HepG2 (cell line): ENCODE data around the gene MAP2K2. TPM values are rescaled to one million over a fixed set of nuclear protein-coding genes. Genes with fewer than 3 reads are reported as not detected.

Experiments used
- ARHGAP35 ChIP-seq: sonication (generic); formaldehyde crosslinking; IDR thresholded peaks from 2 replicates; pipeline ENCODE4 v1.9.0; 2022; ENCODE audit warnings: mild to moderate bottlenecking, inconsistent platforms, moderate library complexity, missing genetic modification reagents, borderline replicate concordance
- CHCHD3 ChIP-seq: sonication (generic); formaldehyde crosslinking; IDR thresholded peaks from 2 replicates; pipeline ENCODE4 v1.8.0; 2022; ENCODE audit warnings: mild to moderate bottlenecking, missing genetic modification reagents, moderate library complexity
- E2F2 ChIP-seq: sonication (generic); formaldehyde crosslinking; IDR thresholded peaks from 2 replicates; pipeline ENCODE4 v1.4.0; 2020; ENCODE audit warnings: missing genetic modification reagents, borderline replicate concordance
- ETS1 ChIP-seq: sonication (generic); formaldehyde crosslinking; IDR thresholded peaks from 2 replicates; pipeline ENCODE4 v1.4.0; 2020; ENCODE audit warnings: missing genetic modification reagents
- FOXO4 ChIP-seq: sonication (generic); formaldehyde crosslinking; conservative IDR thresholded peaks from 2 replicates; pipeline ENCODE4 v1.8.1; 2023; ENCODE audit warnings: missing genetic modification reagents
- FOXP4 ChIP-seq: sonication (generic); formaldehyde crosslinking; IDR thresholded peaks from 2 replicates; pipeline ENCODE4 v1.4.0; 2020; ENCODE audit warnings: missing genetic modification reagents
- HMG20B ChIP-seq: conservative IDR thresholded peaks from 2 replicates; pipeline ENCODE4 v1.6.1; 2016; ENCODE audit warnings: missing genetic modification reagents, missing compliant biosample characterization
- IRF9 ChIP-seq: sonication (generic); formaldehyde crosslinking; IDR thresholded peaks from 2 replicates; pipeline ENCODE4 v1.8.0; 2022; ENCODE audit warnings: missing genetic modification reagents, mild to moderate bottlenecking, borderline replicate concordance
- KLF13 ChIP-seq: sonication (generic); formaldehyde crosslinking; IDR thresholded peaks from 2 replicates; pipeline ENCODE4 v1.4.0; 2020; ENCODE audit warnings: mild to moderate bottlenecking, missing genetic modification reagents
- MXD3 ChIP-seq: IDR thresholded peaks from 2 replicates; pipeline ENCODE4 v1.6.1; 2016; ENCODE audit warnings: mild to moderate bottlenecking, missing biosample characterization, missing genetic modification reagents
- NCOA1 ChIP-seq: sonication (generic); formaldehyde crosslinking; IDR thresholded peaks from 2 replicates; pipeline ENCODE4 v1.9.0; 2021; ENCODE audit warnings: missing genetic modification reagents
- NPAS2 ChIP-seq: sonication (generic); formaldehyde crosslinking; IDR thresholded peaks from 2 replicates; pipeline ENCODE4 v1.8.0; 2022; ENCODE audit warnings: mild to moderate bottlenecking, missing genetic modification reagents, borderline replicate concordance
- PRPF4 ChIP-seq: fragments of 200-400 bp; formaldehyde crosslinking; IDR thresholded peaks from 2 replicates; pipeline ENCODE4 v1.6.1; 2016; ENCODE audit warnings: low read length, low read depth; ENCODE audit not compliant: poor library complexity, severe bottlenecking
- SRSF1 ChIP-seq: fragments of 200-400 bp; formaldehyde crosslinking; optimal IDR thresholded peaks from 2 replicates; pipeline ENCODE3; 2017; ENCODE audit warnings: mild to moderate bottlenecking, low read depth, low read length, moderate library complexity
- STAT6 ChIP-seq: sonication (generic); formaldehyde crosslinking; IDR thresholded peaks from 2 replicates; pipeline ENCODE4 v1.4.0; 2020; ENCODE audit warnings: missing genetic modification reagents, mild to moderate bottlenecking, borderline replicate concordance
- ZFY ChIP-seq: sonication (generic); formaldehyde crosslinking; IDR thresholded peaks from 2 replicates; pipeline ENCODE4 v1.4.0; 2020; ENCODE audit warnings: missing genetic modification reagents
- ZNF468 ChIP-seq: sonication (generic); formaldehyde crosslinking; IDR thresholded peaks from 2 replicates; pipeline ENCODE4 v1.8.0; 2022; ENCODE audit warnings: mild to moderate bottlenecking, moderate library complexity, missing genetic modification reagents
- ZNF737 ChIP-seq: sonication (generic); formaldehyde crosslinking; IDR thresholded peaks from 2 replicates; pipeline ENCODE4 v1.5.0; 2020; ENCODE audit warnings: missing genetic modification reagents, mild to moderate bottlenecking, borderline replicate concordance
- ZNF747 ChIP-seq: sonication (generic); formaldehyde crosslinking; IDR thresholded peaks from 2 replicates; pipeline ENCODE4 v1.8.1; 2023; ENCODE audit warnings: missing genetic modification reagents, mild to moderate bottlenecking, borderline replicate concordance
- polyA plus RNA-seq, 8 experiments: library from polyadenylated mRNA; depleted of rRNA in 3 of 8; stranded (reverse) in 7 of 8; unstranded in 1 of 8; fragments of >200 nt; fragmentation: Illumina TruSeq in 4 of 8; extraction: Trizol in 4 of 8; gene quantifications; 2 replicates each; pipeline versions ENCODE4 v1.2.1 to v1.2.3, GENCODE V29; 2011 to 2016; ENCODE audit warnings: low read depth in 4 of 8, missing spikeins in 1 of 8, mixed read lengths in 1 of 8; ENCODE audit not compliant: insufficient read depth in 1 of 8
- total RNA-seq, 5 experiments: library from RNA; depleted of rRNA; stranded (reverse); fragments of >200 nt; fragmentation: Illumina TruSeq; extraction: Trizol; gene quantifications; 2 replicates each; pipeline ENCODE4 v1.2.3, GENCODE V29; 2016; ENCODE audit warnings: low read depth in 1 of 5

Gene MAP2K2
- total and polyA plus RNA-seq, 2 of the 13 experiments (the other 11 are each of a cell fraction or from before 2014, with no cell fraction given) = 70.3 to 80.9 TPM

- TF ChIP-seq NCOA1 (no peak), IRF9 (CRISPR knock-in tag) (no peak), FOXO4 (no peak), CHCHD3 (CRISPR knock-in tag) (no peak), ZNF737 (CRISPR knock-in tag) (no peak), ARHGAP35 (CRISPR knock-in tag) (no peak), ETS1 (no peak), SRSF1 (peak; percentile 5), NPAS2 (CRISPR knock-in tag) (no peak), MXD3 (0 out of 2 replicates have a peak, but pooled peaks have one; percentile 5), STAT6 (CRISPR knock-in tag) (no peak), FOXP4 (CRISPR knock-in tag) (no peak), E2F2 (CRISPR knock-in tag) (no peak), KLF13 (no peak), ZNF747 (no peak), ZNF468 (CRISPR knock-in tag) (no peak), PRPF4 (no peak), ZFY (CRISPR knock-in tag) (peak; percentile 35; the same call in 1 of the 2 replicates), HMG20B (CRISPR knock-in tag) (no peak)
Measured at GRCh38 chr19:4060621-4061177, 63.2 kb downstream of the MAP2K2 start (continued).
